C4-2B (cell line): ENCODE results near the gene SLC16A11.

Source experiments
- H3K27ac ChIP-seq: fragments of 450-650 bp; 2 replicates; pipeline ENCODE4 v1.5.1; 2017
- CTCF ChIP-seq: fragments of 450-650 bp; conservative IDR thresholded peaks from 2 replicates; pipeline ENCODE4 v1.5.1; 2017; ENCODE audit warnings: mild to moderate bottlenecking
- ZFX ChIP-seq: fragments of 450-650 bp; IDR thresholded peaks from 2 replicates; pipeline ENCODE4 v1.6.1; 2017

Gene SLC16A11

GRCh38 chr17:7021993-7022778 is 21.7 kb downstream of the SLC16A11 start:
- TF ChIP-seq CTCF (peak; percentile 99), ZFX (no peak)
- H3K27ac ChIP-seq, result peak overlapping the region; percentile 1; the same call in 1 of the 2 replicates

GRCh38 chr17:7020894-7021664 is 22.8 kb downstream of the SLC16A11 start:
- no peak overlapping the region; the same call in 1 of the 2 replicates for H3K27ac ChIP-seq
- TF ChIP-seq CTCF (no peak), ZFX (no peak)

DNA sequence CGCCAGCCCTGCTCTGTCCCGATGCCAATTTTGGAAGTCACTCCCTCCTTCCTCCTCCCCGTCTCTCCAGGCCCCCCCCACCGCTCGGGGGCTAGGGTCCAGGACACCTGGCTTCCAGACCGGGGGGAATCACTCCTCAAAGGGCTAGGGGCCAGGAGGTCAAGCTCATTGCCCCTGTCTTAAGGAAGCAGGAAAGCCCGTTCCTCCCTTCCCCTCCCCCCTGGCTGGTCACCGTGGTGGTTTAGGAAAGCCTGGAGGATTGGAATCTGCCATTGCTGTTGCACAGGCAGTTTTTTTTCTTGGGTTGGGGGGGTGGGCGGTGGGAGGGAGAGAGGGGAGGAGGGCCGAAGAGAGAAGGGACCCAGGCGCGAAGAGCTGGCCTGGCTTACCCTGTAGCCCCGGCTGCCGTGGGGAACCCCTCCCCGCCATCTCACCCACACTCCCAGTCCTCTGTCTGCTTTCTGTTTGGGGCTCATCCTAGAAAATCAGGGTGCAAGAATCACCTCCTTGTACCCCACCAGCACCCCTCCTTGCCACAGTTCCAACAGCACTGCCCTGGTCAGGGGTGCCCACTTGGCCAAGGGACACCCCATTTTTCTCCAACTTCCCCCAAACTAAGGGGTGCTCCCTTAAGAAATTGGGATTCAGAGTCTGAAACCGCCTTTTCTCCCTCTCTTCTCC is 23.9 kb downstream of the SLC16A11 start:
- H3K27ac ChIP-seq, result peak overlapping the region; percentile 90

GRCh38 chr17:7019367-7019766 is 24.5 kb downstream of the SLC16A11 start:
- H3K27ac ChIP-seq, result peak overlapping the region; percentile 90
- TF ChIP-seq ZFX (no peak), CTCF (no peak)

More for the DNA sequence above, 23.9 kb downstream of the SLC16A11 start:
- TF ChIP-seq CTCF (no peak), ZFX (no peak)

- peak overlapping the region; percentile 90; the same call in 1 of the 2 replicates for H3K27ac ChIP-seq
- no peak for TF ChIP-seq CTCF
- no peak for TF ChIP-seq ZFX
Measured at GRCh38 chr17:7018331-7018964, 25.4 kb downstream of the SLC16A11 start.

DNA sequence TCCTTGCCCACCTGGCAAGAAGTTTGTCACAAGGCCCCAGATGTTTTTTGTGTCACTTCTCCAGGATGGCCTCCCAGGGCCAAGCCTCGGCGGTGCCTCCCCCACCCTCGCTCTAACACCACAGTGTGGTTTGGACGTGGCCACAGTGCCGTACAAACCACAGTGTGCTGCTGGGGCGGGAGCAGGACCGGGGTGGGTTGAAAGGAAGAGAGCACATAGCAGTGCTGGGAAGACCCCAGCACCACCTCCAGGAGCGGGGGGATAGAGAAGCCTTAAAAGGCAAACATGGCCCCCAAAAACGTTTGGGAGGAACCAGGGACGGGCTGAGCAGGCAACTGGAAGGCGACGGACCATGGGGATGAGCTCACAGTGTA is 26.1 kb downstream of the SLC16A11 start:
- TF ChIP-seq ZFX, result no peak
- no peak for TF ChIP-seq CTCF
- H3K27ac ChIP-seq, result no peak overlapping the region; the same call in 1 of the 2 replicates
